A172 (cell line): ENCODE results near the gene DIP2C. TPM values are rescaled to one million over a fixed set of nuclear protein-coding genes. Genes with fewer than 3 reads are reported as not detected.

Source experiments
- DNase-seq: peaks from one replicate; pipeline ENCODE4 v3.0.0-alpha.2; 2015; ENCODE audit warnings: low spot score
- total RNA-seq: library from RNA; depleted of rRNA; stranded (reverse); fragments of >200 nt; shearing (Covaris generic); gene quantifications from 2 replicates; pipeline ENCODE4 v1.2.3, GENCODE V29; 2014

DIP2C gene
- total RNA-seq, 1 experiment from 2014 or later: 12.8 TPM

GRCh38 chr10:613271-614138, 76.0 kb downstream of the DIP2C start:
- no peak for DNase-seq

- DNase-seq: no peak
Observed at GRCh38 chr10:612696-613095, 76.8 kb downstream of the DIP2C start.

DNA sequence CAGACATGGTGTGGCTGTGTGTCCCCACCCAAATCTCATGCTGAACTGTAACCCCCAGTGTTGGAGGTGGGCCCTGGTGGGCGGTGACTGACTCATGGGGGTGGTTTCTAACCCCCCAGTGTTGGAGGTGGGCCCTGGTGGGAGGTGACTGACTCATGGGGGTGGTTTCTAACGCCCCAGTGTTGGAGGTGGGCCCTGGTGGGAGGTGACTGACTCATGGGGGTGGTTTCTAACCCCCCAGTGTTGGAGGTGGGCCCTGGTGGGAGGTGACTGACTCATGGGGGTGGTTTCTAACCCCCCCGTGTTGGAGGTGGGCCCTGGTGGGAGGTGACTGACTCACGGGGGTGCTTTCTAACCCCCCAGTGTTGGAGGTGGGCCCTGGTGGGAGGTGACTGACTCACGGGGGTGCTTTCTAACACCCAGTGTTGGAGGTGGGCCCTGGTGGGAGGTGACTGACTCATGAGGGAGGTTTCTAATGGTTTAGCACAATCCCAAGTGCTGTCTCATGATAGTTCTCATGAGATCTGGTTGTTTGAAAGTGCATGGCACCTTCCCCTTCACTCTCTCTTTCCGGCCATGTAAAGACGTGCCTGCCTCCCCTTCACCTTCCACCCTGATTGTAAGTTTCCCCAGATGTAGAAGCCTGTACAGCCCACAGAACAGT, 78.7 kb downstream of the DIP2C start:
- peak; percentile 77 for DNase-seq

- DNase-seq: no peak
Observed at GRCh38 chr10:609868-610545, 79.5 kb downstream of the DIP2C start.

DNA sequence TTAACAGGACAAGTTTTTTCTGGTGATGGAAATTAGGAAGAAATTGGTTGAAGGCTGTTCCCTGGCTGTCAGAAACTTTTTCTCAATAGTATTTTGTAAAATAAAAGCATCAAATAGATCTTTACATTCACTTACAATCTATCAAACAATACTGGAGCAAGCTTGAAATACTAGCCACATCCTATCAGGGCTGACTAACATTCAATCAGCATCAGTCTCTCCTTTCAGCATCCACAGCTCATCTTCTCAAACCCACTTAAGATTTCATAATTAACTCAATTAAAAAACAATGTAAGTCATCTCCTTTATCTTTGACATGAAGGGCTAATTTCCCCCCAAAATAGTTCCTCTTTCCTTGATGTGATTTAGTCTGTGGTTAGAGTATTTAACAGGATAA, 80.2 kb downstream of the DIP2C start:
- DNase-seq: no peak

DNA sequence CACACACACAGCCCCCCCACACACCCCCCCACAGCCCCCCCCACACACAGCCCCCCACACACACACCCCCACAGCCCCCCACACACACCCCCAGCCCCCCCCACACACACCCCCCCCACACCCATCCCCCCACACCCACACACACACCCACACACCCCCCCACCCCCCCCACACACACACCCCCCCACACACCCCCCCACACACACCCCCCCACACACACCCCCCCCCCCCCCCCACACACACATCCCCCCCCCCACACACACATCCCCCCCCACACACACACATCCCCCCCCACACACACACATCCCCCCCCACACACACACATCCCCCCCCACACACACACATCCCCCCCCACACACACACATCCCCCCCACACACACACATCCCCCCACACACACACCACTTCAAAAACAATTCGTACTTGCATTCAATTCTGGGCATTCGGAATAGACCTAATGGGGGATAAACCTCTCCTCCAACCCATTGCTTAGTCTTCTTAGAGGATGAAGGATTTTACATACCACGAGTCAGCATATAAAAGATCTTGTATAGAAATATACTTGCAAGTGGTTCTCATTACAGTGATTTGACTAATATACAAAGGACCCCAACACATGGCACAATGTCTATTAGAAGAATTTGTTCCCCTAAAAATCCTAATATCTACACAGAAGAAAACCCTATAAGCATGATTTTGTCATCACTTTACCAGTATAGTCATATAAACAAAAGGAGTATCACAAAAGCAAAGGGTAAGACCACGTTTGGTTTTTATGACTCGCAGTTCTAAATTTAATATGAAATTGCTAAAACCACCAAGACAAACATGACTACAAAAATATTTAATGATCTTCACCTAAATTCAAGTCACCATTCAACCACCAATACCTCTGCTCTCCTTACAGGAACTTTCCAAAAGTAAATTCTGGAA, 80.9 kb downstream of the DIP2C start:
- no peak for DNase-seq

DNA sequence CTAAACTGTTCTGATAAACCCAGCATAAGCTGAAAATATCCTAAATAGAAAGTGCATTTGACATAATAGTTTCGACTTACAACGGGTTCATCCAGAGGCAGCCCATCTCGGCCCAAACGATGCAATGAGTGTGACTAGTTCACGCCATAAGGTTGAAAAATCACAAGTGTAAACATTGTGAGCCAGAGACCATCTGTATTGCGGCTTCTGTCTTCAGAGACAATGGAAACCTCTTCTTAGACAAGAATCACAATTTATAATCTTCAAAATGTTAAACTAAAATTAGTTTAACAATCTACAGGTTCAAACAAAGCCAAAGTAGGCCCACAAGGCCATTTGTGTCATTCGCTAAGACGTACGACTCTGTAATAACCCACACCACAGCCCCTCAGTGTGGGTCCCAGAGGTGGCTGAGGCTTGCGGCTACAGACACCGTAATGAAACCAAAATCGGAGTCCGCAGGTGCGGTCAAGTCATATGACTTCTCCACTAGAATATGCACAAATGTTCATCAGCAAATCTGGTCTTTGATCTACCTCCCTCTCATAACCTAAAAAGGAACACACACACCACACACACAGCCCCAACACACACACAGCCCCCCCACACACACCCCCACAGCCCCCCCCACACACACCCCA, 81.8 kb downstream of the DIP2C start:
- DNase-seq: no peak

DNA sequence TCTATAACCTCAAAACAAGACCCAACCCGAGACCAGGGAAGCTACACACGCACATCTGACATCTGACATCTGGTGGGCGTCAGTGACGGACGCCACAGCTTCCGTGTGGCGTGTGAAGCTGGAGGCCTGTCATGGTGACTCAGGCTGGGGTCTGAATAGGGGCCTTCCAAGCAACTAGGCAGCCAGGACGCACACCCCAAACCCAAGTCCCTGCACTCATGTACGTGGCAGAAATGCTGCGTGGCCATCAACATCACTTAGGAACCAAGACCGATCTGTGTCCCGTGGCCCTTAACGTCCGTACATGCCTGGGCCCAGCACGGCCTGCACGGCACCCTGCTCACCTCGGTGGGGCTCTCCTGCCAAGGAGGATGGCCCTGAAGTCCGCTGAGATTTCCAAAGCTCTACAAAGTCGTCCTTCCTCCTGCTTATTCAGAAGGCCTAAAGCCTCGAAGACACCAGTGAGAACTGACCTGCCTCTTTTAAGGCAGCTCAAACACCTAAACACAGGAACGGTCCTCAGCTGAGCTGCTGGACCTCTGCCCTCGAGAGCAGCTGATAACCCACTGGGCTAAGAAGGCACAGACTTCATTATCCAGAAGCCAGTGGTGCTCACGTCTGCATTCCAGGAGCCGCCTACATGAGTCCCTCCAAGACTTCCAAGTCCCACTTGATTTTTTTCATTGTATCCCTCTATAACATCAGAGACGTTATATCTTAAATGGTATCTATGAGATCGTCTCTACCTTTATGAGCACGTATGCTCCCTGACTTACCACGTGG, 82.5 kb downstream of the DIP2C start:
- no peak for DNase-seq

GRCh38 chr10:605632-606325, 83.7 kb downstream of the DIP2C start:
- DNase-seq: no peak

- no peak for DNase-seq
Observed at GRCh38 chr10:604716-605631, 84.5 kb downstream of the DIP2C start.

DNA sequence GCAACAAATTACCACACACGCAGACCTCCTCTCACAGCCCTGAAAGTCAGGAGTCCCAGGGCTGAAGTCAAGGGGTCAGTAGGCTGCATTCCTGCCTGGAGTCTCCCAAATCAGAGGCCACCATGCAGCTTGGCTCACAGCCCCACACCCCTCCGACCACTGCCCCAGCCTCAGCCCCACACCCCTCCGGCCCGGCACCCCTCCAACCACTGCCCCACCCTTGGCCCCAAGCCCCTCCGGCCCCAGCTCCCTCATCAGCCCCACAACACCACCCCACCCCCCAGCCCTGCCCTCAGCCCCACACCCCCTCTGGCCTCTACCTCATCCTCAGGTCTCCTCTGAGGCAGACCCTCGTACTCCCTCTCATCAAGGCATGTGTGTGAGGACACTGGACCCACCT, 85.7 kb downstream of the DIP2C start:
- no peak for DNase-seq

DNA sequence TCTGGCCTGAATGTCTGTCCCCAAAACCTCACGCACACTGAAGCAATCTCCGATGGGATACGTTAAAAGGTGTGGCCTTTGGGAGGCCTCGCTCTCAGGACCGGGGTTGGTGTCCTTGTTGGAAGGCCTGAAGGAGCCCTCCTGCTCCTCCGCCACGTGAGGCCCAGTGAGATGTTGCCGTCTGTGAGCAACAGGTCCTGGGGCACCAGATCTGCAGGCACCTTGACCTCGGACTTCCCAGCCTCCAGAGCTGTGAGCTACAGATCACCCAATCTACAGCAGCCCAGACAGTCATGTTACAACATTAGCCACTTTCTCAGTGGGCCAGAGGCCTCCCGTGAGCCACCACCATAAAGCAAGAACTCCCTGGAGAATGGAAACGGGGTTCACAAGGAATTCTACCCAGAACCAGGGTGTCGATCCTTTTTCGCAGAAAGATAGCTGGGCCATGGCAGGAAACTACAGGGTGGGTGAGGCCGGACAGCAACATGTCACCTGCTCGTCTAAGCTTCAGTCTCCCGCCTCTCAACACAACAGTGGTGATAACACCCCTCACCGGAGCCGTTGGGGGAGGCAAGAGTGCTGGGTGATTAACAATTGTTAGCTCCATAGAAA, 87.0 kb downstream of the DIP2C start:
- DNase-seq: no peak

DNA sequence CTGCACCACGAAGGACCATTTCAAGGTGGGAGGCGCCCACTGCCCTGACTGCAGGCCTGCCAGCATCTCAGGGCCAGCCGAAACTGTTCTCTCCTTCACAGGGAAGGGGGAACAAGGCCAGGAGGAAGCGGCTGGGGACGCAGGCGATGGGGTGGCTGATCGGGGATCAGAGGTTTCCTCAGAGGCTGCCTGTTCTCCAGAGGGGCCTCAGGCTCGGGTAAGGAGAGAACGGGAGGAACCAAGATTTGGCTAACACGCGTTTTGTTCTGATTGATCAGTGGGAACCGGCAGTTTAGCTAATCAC, 87.9 kb downstream of the DIP2C start:
- DNase-seq: no peak

GRCh38 chr10:600876-601659, 88.4 kb downstream of the DIP2C start:
- no peak for DNase-seq

- DNase-seq: no peak
Observed at GRCh38 chr10:600234-600633, 89.2 kb downstream of the DIP2C start.

DNA sequence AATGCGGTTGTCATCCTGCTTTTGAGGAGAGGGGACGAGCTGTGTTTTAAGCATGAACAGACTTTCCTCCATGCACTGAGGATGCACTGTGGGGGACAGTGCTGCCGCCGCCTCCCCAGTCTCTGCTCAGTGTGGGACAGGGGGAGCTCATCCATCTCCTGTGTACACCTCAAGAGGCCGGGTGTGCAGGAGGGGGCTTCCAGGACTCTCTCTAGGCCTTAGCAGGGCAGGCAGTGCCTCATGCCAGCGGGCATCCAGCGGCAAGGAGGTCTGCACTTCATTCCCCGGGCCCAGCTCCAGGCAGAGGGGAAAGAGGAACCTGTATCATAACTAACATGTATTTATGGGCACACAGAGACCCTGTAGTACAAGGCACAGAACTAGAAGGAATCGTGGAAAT, 89.7 kb downstream of the DIP2C start:
- no peak for DNase-seq

DNA sequence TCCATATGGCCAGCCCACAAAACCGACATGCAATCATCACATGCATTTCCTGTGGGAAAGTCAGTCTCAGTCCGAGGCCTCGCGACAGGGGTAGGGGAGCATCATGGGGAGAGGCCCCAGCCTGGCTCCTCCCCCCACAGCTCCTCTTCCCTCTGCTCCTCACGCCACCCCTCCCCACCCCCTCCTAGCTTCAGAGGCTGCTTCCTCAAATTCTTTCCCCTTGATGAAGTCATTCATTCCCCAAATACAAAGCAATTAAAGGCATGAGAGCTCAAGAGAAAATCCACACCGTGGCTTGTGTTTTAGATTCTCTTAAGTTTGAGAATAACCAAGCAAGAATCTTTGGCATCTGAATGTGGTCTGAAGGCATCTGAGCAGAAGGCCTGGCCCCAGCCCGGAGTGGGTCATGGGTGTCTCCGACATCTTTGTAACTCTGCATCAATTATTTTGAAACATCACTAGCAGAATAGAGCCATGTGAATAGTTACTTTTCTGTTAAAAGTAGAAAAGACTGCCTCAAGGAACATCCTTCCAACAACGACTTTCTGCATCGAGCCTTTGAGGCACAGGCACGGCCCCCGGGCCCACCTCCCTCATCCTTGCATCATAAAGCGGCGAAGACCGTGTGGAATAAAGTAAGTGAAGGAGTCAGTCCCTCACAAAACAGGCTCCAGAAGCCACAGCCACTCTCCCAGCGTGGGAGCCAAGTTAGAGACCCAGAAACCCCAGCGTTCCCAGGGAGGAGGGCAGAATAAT, 90.9 kb downstream of the DIP2C start:
- DNase-seq: peak; percentile 92
